GM21390 (cell line): ENCODE measurements around the gene MCCC1.
"Not testable (repeated sequence)": the region's sequence is repeated elsewhere in the genome, so short reads cannot be mapped to it uniquely, and the experiment has no call there.

Experiments used
- ATAC-seq: cut with Tn5 transposase; IDR thresholded peaks from one replicate; pipeline ENCODE4 v1.9.1; 2021; ENCODE audit not compliant: unreplicated experiment

Gene MCCC1

DNA sequence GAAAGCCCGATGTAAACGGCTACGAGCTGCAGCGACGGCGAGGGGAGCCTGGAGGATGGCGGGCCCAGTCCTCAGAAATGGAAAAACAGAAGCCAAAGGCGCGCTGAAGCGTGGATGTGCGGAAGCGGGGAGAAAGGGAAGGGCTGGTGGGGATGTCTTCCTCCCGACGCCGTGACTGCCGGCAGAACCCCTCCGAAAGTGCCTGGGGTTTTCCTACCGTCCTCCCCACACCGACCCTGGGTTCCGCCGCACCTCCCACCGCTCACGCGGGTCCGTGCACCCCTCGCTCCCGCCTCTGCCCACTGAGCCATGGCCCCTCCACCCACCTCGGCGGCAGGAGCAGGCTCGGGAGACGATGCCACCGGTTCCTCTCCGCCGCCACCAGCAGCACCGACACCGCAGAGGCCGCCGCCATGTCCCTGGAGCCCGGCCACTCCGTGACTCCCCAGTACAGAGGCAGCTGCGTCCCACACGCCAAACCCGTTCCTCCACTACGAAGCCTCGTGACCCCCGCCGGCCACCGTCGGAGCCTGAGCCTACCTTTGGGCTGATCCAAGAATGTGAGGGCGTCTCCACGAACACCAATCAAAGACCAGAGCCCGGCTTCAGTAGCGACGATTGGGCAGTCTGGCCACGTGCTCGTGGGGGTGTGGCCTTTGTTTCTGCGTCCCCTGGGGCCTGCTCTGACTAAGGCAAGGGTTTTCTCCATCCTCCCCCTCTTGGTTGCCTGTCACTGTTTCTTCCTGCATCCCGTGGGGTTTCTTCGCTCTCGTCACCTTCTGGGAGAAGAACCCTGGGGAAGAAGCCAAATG lies at the start of gene MCCC1:
MCCC1 (minus strand) TSS at position 471 of the 812 bp plus-strand sequence; CDS start at position 415, 56 bp downstream.
- ATAC-seq = peak; percentile 99

DNA sequence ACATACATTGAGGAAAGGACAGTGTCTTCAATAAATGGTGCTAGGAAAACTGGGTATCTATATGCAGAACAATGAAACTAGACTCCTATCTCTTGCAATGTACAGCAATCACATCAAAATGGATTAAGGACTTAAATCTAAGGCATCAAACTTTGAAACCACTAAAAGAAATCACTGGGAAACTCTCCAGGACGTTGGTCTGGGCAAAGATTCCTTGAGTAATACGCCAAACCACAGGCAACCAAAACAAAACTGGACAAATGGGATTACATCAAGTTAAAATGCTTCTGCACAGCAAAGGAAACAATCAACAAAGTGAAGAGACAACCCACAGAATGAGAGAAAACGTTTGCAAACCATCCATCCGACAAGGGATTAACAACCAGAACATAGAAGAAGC lies 48.8 kb upstream of the MCCC1 start:
- ATAC-seq = no peak

DNA sequence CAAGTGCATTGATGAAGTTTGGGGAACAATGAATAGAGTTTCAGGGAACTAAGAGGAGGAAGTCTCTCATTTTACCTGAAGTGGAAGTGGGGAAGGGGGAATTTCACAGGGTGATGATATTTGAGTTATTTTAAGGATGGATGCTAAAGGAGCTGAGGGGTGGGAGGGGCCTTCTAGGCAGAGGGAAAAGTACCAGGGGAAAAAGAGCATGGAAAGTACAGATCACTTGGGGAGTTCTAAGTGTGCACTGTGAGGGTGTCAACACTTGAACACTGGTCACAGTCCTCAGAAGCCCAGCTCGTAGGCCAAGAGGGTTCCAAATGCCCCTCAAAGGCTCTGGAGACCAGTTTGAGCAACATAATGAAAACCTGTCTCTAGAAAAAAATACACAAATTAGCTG lies 45.1 kb upstream of the MCCC1 start:
- no peak for ATAC-seq

DNA sequence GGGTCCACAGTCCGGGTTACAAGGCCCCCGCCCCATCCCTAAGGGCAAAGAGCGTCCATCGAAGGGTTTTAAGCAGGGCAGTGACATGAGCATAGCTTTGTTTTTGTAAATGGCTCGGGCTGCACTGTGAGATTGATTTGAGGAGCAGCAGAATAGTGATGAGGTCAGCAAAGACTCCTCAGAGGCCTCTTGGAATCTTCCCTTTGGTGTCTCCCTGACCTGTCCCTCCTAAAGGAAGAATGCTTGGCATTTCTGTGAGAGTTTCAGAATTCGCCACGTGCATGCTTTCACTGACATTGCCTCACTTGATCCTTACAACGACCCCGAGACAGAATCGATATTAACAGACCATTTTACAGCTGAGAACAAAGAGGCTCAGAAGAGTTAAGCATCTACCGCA lies 42.9 kb upstream of the MCCC1 start:
- no peak for ATAC-seq

DNA sequence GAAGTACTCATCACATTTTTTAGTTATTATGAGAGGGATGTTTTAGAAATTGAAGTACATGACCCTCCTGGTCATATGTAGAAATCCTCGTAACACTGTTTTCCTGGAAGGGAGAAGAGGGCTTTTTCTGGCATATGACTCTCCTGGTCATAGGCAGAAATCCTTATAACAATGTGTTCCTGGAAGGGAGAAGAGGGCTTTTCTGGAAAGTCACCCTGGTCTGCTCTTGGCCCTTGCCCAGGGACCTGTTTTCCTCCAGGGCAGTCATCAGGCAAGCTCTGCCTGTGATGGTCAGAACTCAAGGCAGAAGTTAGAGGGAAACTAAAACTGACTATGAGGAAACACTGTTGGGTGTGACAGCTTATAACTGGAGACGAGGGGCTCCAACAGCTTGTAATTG lies 35.5 kb upstream of the MCCC1 start:
- ATAC-seq = no peak

DNA sequence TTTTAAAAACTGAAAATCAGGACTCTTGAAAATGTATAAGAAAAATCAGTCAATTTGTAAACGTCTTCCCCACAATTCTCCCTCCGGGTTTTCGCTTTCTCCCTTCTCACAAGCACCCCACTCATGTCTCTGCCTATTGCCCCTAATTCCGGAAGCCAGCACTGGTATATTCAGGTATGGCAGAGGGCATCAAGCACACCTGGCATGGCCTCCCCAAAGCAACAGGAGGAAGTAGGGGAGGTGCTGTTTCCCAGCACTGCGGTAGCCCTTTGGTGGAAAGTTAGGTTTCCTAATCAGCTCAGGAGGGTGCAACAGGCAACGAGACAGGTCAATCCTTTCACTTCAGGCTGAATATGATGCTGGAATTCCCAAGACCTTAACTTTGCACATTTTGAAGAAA lies 33.1 kb upstream of the MCCC1 start:
- no peak for ATAC-seq

DNA sequence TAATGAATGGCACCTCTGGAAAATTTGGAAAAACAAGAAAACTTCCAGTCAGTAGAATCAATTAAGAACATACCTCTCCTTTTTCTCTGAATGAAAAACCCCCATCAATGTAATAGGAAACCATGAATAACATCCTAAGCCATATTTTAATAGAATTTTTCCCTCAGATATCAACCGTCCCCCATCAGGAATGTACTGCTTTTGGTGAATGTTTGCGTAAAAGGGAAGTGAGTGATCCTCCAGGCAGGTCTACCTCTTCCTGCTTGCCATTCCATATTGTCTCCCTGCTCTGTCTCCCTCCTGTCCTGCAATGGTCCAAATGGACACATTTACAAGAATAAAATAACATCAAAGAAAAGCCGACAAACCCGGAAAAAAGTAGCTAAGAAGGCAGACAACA lies 32.4 kb upstream of the MCCC1 start:
- no peak for ATAC-seq

DNA sequence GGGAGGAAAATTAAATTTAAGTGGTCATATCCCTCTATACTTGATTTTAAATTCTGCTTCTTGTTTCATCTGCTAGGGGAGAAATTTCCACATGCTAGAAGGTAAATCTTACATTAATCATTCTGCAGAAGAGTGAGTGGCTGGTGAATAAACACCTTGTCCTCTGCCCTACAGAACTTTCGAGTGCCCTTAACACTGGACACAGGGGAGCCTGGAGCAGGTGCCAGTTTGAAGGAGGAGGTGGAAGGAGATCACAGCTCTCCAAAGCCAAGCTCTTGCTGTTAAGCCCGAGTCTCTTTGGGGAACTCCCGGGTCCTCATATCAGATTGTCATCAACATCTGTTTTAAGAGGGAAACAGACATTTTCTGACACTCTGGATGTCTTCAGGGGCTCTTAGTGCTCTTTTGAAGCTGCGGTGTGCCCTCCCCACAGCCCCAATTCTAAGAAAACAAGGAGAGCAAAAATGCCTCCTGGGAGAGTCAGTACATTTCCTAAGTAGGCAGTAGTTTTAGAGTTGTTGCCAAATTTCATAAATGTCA lies 32.0 kb upstream of the MCCC1 start:
- no peak for ATAC-seq

DNA sequence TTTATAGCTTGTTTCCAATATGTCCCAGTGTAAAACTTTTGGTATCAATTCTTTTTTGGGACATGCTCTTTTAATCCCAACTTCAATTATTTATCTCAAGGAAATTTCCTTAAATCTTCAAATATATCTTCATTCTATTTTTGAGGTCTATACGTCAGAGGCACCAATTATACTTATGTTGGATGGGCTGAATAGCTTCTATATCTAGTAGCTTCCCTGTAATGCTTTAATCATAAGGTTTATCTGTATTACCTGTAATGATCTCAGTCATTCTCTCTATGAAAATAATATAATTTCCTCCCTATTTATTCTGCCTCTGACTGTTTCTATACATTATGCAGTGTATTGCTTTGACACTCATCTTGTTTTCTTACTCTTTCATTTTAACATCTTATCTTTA lies 29.9 kb upstream of the MCCC1 start:
- ATAC-seq = no peak

DNA sequence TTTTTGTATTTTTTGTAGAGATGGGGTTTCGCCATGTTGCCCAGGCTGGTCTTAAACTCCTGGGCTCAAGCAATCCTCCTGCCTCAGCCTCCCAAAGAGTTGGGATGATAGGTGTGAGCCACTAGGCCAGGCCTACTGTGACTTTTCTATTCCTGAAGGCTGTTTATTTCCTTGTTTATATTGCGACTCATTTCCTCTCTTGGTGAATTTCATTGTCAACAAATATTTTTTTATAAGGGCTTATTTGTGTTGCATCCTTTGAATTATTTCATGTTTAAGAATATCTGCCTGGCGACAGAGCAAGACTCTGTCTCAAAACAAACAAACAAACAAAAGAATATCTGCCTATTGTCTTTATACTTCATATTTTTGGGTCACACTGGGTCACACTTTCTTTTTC lies 29.4 kb upstream of the MCCC1 start:
- ATAC-seq = no peak

DNA sequence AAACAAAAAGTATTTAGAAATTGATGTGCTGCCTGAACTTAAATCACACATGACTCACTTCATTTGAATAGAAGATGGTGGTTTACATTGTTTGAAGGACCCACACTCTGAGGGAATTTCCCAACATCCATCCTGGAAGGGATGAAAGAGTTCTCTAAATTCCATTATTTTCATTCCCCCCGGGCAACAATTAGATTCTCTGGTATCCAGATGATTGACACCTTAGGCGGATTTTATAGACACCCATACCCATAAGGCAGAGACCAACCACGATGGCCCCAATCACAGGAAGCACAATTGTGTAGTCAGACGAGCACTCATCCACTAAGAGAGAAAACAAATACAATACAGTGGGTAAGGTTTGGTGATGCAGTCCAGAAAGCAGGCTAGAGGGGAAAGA lies 24.6 kb upstream of the MCCC1 start:
- ATAC-seq = no peak

DNA sequence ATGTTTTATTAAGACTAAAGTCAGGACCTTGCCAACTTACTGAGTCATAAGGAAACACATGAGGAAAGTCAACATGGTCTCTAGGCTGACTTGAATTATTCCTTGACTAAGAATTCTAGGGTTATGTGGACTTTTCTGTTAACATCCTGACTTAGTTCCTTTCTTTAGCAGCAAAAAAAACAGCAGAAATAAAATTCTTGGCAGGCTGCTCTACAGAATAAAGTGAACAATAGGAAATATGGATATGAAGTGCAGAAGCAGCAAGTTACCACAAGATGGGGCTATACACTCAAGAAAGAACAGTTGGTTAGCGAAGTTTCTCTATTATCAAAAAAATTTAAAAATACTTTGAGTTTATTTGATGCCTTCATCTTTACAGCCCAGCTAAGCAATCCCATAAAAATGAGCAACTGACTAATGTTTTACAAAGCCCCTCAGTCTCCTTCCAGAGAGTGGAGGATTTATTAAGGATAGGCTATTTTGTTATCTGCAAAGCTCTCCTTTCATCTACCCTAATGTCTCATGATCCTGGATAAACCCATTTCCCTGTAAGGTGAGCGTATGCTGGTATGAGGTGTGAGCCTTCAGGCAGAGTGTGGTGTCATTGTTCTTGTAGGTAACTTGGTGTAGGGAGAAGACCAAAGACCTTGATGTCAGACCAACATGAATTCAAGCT lies 23.1 kb upstream of the MCCC1 start:
- no peak for ATAC-seq

DNA sequence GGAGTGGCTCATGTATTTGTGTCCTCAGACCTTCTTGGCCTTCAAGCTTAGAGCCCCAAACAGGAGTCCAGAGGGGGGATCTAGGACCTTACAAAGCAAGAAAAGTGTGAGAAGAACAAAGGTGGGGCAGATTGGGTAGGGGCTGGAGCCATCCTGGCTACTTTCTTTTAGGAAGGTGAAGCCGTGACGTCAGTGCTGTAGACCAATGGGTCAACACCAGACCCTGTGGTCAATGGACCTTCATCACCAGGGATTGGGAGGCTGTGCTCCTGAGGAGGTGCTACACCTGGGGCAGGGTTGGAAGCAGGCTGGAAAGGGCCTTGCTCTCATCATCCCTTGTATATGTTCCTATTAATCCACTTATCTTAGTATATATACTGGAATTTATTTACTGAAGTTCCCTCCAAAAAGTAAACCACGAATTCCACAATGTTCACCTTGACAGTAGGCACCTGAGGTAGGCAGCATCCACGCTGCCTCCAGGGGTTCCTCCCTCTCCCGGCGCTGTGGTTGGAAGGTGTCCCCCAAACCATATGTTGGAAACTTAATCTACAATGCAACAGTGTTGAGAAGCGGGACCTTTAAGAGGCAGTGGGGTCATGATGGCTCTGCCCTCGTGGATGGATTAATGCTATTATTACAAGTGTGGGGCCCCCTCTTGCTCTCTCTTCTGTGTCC lies 21.4 kb upstream of the MCCC1 start:
- no peak for ATAC-seq

DNA sequence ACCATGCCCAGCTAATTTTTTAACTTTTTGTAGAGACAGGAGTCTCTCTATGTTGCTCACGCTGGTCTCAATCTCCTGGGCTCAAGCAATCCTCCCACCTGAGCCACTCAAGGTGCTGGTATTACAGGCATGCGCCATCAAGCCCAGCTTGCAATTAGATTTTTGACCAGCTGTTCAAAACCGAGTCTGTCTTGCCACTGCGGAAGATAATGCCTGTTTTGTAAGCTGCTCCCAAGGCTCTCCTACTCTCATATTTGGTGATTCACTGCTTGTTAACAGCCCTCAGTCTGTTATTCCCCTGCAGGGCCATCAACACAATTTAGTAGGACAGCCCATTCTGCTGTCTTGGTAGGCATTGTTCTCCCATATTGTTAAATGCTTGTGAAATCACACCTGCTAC lies 17.8 kb upstream of the MCCC1 start:
- ATAC-seq = no peak

DNA sequence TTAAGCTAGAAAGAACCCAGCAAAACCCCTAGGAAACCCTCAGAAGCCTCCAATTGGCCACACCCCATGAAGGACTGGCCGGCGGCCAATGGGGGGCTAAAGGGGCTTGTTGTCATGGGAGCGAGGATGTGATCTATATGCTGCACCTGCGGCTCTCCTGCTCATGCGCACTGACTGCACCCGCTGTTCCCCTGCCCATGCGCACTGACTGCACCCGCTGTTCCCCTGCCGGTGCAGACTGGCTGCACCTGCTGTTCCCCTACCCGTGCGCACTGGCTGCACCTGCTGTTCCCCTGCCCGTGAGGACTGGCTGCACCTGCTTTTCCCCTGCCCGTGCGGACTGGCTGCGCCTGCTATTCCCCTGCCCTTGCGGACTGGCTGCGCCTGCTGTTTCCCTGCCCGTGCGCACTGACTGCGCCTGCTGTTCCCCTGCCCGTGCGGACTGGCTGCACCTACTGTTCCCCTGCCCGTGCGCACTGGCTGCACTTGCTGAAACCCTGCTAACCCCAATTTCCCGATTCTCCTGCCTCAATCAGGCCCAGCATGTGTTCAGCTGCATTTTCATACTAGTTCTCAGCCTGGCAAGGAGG lies 16.8 kb upstream of the MCCC1 start:
- ATAC-seq = peak; percentile 87

DNA sequence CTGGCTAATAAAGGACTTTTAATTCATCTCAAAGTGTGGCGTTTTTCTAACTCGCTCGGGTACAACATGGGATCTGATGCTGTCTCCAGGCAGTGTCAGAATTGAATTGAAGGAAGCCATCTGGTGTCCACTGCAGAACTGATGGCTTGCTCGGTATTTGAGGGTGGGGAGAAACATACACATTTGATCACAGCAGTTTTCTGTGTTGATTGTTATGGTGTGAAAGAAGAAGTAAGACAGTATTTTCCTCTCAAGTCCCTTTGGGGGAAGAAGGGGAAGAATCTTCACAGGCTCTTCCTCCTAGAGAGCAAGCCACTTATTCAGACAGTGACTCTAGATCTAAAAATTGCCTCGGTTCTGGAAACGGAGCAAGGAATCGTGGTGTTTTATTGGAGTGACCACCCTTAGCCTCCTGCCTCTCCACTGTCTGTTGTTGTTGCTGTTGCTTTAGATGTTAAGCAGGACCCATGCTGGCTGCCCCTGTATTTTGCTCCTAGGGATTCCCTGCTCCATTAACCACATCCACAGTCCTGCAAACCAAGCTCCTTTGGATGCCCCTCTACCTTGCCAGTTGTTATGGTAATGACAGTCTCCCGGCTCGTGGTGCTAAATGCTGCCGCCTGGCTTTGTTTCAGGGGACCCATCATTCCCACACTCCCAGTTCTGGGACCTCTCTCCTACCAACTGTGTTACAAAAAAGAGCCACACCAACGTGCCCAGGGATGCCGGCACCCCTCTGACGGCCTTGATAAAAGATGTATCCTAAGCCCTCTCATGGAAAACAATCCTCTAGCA lies 15.3 kb upstream of the MCCC1 start:
- no peak for ATAC-seq

DNA sequence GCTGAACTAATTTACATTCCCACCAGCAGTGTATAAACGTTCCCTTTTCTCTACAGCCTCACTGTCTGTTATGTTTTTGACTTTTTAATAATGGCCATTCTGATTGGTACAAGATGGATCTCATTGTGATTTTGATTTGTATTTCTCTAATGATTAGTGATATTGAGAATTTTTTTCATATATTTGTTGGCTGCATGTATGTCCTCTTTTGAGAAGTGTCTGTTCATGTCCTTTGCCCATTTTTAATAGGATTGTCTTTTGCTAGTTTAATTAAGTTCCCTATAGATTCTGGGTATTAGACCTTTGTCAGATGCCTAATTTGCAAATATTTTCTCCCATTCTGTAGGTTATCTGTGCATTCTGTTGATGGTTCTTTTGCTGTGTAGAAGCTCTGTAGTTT lies 10.6 kb upstream of the MCCC1 start:
- not testable (repeated sequence) for ATAC-seq

DNA sequence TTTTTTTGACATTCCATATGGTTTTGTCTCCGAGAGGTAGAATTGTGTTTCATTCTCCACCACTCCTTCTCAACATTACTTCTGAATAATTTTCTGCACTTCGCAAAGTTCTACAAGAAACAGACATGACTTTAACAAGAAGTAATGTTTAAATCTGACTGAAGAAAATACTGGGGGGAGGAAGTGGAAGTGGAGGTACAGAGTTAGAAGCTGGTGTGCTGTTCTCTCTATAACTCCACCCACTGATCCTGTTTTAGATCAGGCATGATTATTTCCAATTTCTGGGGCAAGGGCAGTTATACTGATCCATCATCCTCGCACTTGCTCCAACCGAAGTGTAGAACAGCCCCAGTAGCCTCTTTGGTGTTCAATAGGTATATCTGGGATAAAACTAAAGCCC lies 9.2 kb upstream of the MCCC1 start:
- ATAC-seq = no peak

DNA sequence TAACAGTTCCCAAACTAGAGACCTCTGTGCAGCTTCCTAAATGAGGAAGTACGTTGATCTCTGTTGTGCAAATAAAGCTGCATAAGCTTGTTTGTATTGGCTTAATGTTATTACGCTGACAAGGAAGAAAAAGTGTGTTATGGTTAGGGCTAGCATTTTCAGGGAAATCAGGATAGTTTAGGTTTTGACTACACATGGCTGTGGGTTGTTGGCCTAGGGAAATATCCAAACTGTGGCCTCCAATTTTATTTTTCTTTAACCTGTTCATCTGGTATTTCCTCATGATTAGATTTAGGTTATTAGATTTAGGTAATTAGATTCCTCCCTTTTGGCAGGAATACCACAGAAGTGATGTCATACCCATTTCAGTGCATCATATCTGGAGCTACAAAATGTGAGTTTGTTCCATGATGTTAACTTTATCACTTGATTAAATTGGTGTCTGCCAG lies 8.7 kb upstream of the MCCC1 start:
- no peak for ATAC-seq

DNA sequence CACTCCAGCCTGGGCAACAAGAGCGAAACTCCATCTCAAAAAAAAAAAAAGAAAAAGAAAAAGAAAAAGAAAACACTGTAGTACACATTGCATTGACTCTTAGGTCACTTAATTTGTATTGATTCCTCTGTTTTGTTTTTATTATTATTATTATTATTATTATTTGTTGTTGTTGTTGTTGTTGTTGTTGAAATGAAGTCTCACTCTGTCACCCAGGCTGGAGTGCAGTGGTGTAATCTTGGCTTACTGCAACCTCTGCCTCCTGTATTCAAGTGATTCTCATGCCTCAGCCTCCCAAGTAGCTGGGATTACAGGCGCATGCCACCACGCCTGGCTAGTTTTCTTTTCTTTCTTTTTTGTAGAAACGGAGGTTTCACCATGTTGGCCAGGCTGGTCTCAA lies 8.1 kb upstream of the MCCC1 start:
- not testable (repeated sequence) for ATAC-seq

DNA sequence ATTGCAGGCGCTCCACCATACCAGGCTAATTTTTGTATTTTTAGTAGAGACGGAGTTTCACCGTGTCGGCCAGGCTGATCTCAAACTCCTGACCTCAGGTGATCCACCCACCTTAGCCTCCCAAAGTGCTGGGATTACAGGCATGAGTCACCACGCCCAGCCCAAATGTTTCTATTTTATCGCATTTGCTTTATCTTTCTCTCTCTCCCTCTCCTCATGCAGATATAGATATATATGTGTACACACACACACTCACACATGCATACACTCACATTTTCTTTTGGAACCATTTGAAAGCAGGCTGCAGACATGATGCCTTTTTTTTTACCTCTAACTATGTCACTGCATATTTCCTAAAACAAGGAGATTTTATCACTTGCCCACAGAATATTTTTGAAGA lies 7.3 kb upstream of the MCCC1 start:
- ATAC-seq = no peak
